ENCODE data around the gene ABLIM1.
A peak's percentile ranks its signal among the peaks of the same experiment; 100 is the strongest.

ABLIM1 gene

DNA sequence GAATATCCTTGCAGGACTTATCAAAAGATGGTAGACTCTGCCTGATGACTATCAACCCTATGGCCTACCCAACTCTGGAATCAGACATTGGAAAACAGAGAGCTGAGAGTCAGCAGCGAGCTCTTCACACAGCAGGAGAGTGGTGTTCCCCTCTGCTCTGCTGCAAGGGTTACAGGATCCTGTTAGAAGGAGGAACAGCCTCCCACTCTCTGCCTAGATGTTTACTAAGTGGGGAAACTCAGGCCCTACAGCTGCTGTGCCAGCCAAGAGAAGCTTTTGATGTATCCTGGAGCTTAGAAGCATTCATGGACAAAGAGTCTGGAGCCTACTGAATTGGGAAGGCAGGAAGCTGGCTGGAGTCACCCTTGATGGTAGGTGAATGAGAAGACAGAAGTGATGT is 104.6 kb downstream of the ABLIM1 start:
- no peaks in the 10 kb centered on the region for H3K9me2 ChIP-seq (replicated peaks; ENCODE audit: insufficient read depth, low read length)
- DNase-seq, result no peak
- no peak overlapping the region for H3K4me2 ChIP-seq (ENCODE audit: low read depth, low read length)
- no peaks in the 10 kb centered on the region for H3K36me3 ChIP-seq (replicated peaks; ENCODE audit: insufficient read depth, low read length)
- H3K27me3 ChIP-seq (replicated peaks; ENCODE audit: insufficient read depth, low read length), result no peaks in the 10 kb centered on the region
- no peak overlapping the region for H2AFZ ChIP-seq (ENCODE audit: low read length)
- no peak for TF ChIP-seq EZH2 (optimal IDR thresholded peaks at IDR 0.05; ENCODE audit: low read depth, low read length)
- no peak for TF ChIP-seq EZH2phosphoT487 (IDR thresholded peaks at IDR 0.05; ENCODE audit: low read length)
- TF ChIP-seq, protein P1, sequence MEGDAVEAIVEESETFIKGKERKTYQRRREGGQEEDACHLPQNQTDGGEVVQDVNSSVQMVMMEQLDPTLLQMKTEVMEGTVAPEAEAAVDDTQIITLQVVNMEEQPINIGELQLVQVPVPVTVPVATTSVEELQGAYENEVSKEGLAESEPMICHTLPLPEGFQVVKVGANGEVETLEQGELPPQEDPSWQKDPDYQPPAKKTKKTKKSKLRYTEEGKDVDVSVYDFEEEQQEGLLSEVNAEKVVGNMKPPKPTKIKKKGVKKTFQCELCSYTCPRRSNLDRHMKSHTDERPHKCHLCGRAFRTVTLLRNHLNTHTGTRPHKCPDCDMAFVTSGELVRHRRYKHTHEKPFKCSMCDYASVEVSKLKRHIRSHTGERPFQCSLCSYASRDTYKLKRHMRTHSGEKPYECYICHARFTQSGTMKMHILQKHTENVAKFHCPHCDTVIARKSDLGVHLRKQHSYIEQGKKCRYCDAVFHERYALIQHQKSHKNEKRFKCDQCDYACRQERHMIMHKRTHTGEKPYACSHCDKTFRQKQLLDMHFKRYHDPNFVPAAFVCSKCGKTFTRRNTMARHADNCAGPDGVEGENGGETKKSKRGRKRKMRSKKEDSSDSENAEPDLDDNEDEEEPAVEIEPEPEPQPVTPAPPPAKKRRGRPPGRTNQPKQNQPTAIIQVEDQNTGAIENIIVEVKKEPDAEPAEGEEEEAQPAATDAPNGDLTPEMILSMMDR (IDR thresholded peaks at IDR 0.05; ENCODE audit: low read length), result no peak
- H3K4me1 ChIP-seq (ENCODE audit: low read length), result peaks cover 14% of the 10 kb centered on the region
- no peak overlapping the region for H3K27ac ChIP-seq (ENCODE audit: low read length)
- H3K9ac ChIP-seq (ENCODE audit: low read length), result no peak overlapping the region
- no peak overlapping the region for H3K4me3 ChIP-seq (ENCODE audit: low read length)
- H4K20me1 ChIP-seq (ENCODE audit: insufficient read depth, low read length), result no peaks in the 10 kb centered on the region
- H3F3A ChIP-seq (ENCODE audit: insufficient read depth, low read length), result peaks cover 3% of the 10 kb centered on the region; the same call in 1 of the 2 replicates
- no peaks in the 10 kb centered on the region for H3K9me3 ChIP-seq (replicated peaks; ENCODE audit: insufficient read depth, low read length)
- H3K79me2 ChIP-seq (ENCODE audit: low read length), result no peaks in the 10 kb centered on the region

DNA sequence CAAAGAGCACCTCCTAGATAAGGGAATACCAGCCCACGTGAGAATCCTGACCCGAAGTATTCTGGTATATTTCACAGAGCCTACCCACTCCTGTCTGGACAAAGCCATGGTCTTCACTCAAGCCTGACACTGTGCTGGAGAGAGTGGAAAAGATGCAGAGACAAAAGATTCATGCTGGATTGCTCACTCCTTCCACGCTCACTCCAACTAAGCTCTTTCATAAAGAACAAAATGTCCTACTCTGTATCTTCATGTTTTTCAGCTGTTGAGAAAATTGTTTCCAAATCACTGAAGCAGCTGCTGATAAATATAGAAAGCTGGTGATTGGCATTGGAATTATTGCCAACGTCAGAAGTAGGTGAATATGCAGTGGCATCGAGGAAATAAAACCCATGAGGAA is 106.0 kb downstream of the ABLIM1 start:
- no peaks in the 10 kb centered on the region for H3K79me2 ChIP-seq (ENCODE audit: low read length)
- H3K27ac ChIP-seq (ENCODE audit: low read length), result no peak overlapping the region
- peaks cover 12% of the 10 kb centered on the region for H3K4me1 ChIP-seq (ENCODE audit: low read length)
- H3K4me3 ChIP-seq (ENCODE audit: low read length), result no peak overlapping the region
- H3K36me3 ChIP-seq (replicated peaks; ENCODE audit: insufficient read depth, low read length), result no peaks in the 10 kb centered on the region
- TF ChIP-seq EZH2phosphoT487 (IDR thresholded peaks at IDR 0.05; ENCODE audit: low read length) (no peak), EZH2 (optimal IDR thresholded peaks at IDR 0.05; ENCODE audit: low read depth, low read length) (no peak)
- TF ChIP-seq, protein P1 (IDR thresholded peaks at IDR 0.05; ENCODE audit: low read length), result no peak
- H3K9me2 ChIP-seq (replicated peaks; ENCODE audit: insufficient read depth, low read length), result no peaks in the 10 kb centered on the region
- H3K9ac ChIP-seq (ENCODE audit: low read length), result no peak overlapping the region
- no peak overlapping the region for H2AFZ ChIP-seq (ENCODE audit: low read length)
- no peak for DNase-seq
- no peaks in the 10 kb centered on the region for H3K27me3 ChIP-seq (replicated peaks; ENCODE audit: insufficient read depth, low read length)
- peaks cover 3% of the 10 kb centered on the region; the same call in 1 of the 2 replicates for H3F3A ChIP-seq (ENCODE audit: insufficient read depth, low read length)
- no peak overlapping the region for H3K4me2 ChIP-seq (ENCODE audit: low read depth, low read length)
- H4K20me1 ChIP-seq (ENCODE audit: insufficient read depth, low read length), result no peaks in the 10 kb centered on the region
- H3K9me3 ChIP-seq (replicated peaks; ENCODE audit: insufficient read depth, low read length), result no peaks in the 10 kb centered on the region

DNA sequence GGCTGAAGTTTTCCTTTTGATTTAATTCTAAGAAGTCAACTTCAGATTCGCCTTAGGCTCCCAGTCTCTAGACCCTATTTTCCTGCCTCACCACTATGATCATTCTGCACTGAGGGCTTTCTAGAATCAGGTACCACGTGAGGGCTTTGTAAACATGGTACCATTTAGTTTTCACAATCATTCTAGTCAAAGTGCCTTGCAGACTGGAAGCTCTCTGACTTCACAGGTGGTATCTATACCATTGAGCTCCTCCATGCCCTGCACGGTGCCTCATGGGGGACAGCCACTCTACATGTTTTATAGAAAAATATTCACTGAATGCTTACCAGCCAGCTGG is 106.5 kb downstream of the ABLIM1 start:
- H3K27ac ChIP-seq (ENCODE audit: low read length), result no peak overlapping the region
- DNase-seq, result no peak
- no peaks in the 10 kb centered on the region for H3K79me2 ChIP-seq (ENCODE audit: low read length)
- H3K36me3 ChIP-seq (replicated peaks; ENCODE audit: insufficient read depth, low read length), result no peaks in the 10 kb centered on the region
- H3K4me1 ChIP-seq (ENCODE audit: low read length), result peaks cover 7% of the 10 kb centered on the region
- no peak overlapping the region for H2AFZ ChIP-seq (ENCODE audit: low read length)
- H3K9me3 ChIP-seq (replicated peaks; ENCODE audit: insufficient read depth, low read length), result no peaks in the 10 kb centered on the region
- H3K4me3 ChIP-seq (ENCODE audit: low read length), result no peak overlapping the region
- H3F3A ChIP-seq (ENCODE audit: insufficient read depth, low read length), result no peaks in the 10 kb centered on the region
- H3K27me3 ChIP-seq (replicated peaks; ENCODE audit: insufficient read depth, low read length), result no peaks in the 10 kb centered on the region
- H3K9me2 ChIP-seq (replicated peaks; ENCODE audit: insufficient read depth, low read length), result no peaks in the 10 kb centered on the region
- no peak overlapping the region for H3K4me2 ChIP-seq (ENCODE audit: low read depth, low read length)
- H4K20me1 ChIP-seq (ENCODE audit: insufficient read depth, low read length), result no peaks in the 10 kb centered on the region
- TF ChIP-seq EZH2 (optimal IDR thresholded peaks at IDR 0.05; ENCODE audit: low read depth, low read length), result no peak
- H3K9ac ChIP-seq (ENCODE audit: low read length), result no peak overlapping the region

DNA sequence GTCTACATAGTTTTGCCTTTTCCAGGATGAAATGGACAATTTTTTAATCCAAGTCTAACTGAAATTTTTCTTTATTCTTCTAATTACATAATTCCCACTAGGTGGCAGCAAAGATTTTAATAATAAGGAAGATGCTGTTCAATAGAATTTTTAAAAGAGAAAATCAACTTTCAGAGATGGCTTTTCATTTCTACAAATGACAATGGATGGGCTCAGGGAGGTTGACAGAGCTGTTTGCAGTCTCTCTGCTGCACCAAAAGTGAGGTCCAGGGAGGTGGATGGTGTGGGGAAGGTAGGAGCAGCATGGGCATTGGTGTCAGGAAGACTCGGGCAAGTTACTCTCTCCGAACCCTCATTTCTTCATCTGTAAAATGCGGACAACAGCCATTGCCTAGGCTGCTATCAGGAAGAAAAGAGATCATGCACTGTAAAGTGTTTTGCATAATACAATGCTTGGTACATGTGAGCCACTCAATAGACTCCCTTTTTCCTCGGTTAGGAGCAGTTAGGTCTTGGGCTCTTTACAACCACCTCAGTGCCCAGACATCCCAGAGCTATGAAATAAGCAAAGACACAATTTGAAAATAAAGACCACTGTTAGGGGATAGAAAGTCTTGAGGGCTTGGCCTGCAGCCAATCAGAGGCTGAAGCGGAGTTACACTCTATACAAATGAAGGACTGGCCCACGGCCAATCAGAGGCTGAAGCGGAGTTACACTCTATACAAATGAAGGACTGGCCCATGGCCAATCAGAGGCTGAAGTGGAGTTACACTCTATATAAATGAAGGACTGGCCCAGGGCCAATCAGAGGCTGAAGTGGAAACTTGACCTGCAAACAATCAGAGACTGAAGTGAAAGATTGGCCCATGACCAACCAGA is 107.1 kb downstream of the ABLIM1 start:
- no peaks in the 10 kb centered on the region for H3K79me2 ChIP-seq (ENCODE audit: low read length)
- no peaks in the 10 kb centered on the region for H4K20me1 ChIP-seq (ENCODE audit: insufficient read depth, low read length)
- H3K4me2 ChIP-seq (ENCODE audit: low read depth, low read length), result no peak overlapping the region
- H3K9me2 ChIP-seq (replicated peaks; ENCODE audit: insufficient read depth, low read length), result no peaks in the 10 kb centered on the region
- H3K4me1 ChIP-seq (ENCODE audit: low read length), result peaks cover 1% of the 10 kb centered on the region
- no peaks in the 10 kb centered on the region for H3K9me3 ChIP-seq (replicated peaks; ENCODE audit: insufficient read depth, low read length)
- H3K27ac ChIP-seq (ENCODE audit: low read length), result no peak overlapping the region
- H3K9ac ChIP-seq (ENCODE audit: low read length), result no peak overlapping the region
- H3K4me3 ChIP-seq (ENCODE audit: low read length), result no peak overlapping the region
- DNase-seq, result peak; percentile 49
- H3K36me3 ChIP-seq (replicated peaks; ENCODE audit: insufficient read depth, low read length), result no peaks in the 10 kb centered on the region
- H3K27me3 ChIP-seq (replicated peaks; ENCODE audit: insufficient read depth, low read length), result no peaks in the 10 kb centered on the region
- H2AFZ ChIP-seq (ENCODE audit: low read length), result no peak overlapping the region
- TF ChIP-seq EZH2 (optimal IDR thresholded peaks at IDR 0.05; ENCODE audit: low read depth, low read length) (no peak), EZH2phosphoT487 (IDR thresholded peaks at IDR 0.05; ENCODE audit: low read length) (no peak)
- TF ChIP-seq, protein P1 (IDR thresholded peaks at IDR 0.05; ENCODE audit: low read length), result peak; percentile 54
- H3F3A ChIP-seq (ENCODE audit: insufficient read depth, low read length), result no peaks in the 10 kb centered on the region

Data from MM.1S (cell line).